Measurements from ENCODE around the gene PARD3B.
A peak's percentile ranks its signal among the peaks of the same experiment; 100 is the strongest.

PARD3B gene

DNA sequence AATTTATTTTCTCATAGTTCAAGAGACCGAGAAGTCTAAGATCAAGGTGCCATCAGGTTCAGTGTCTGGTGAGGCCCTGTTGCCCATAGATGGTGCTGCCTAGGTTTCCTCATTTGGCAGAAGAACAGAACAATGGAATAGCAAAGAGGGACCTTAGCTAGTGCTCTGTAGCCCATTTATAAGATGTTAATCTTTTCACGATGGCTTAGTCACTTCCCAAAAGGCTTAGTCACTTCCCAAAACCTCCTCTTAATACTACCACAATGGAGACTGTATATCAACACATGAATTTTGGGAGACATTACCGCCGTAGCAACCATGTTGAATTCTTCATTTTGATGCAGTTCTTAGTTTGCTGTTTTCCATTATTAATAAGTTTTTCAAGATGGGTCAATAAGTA is 890.7 kb downstream of the PARD3B start:
- TF ChIP-seq POLR2A (IDR thresholded peaks at IDR 0.05; ENCODE audit: low read depth, low read length), result no peak
- DNase-seq (ENCODE audit: insufficient read length, low spot score), result no peak
- peak; percentile 78 for FAIRE-seq

DNA sequence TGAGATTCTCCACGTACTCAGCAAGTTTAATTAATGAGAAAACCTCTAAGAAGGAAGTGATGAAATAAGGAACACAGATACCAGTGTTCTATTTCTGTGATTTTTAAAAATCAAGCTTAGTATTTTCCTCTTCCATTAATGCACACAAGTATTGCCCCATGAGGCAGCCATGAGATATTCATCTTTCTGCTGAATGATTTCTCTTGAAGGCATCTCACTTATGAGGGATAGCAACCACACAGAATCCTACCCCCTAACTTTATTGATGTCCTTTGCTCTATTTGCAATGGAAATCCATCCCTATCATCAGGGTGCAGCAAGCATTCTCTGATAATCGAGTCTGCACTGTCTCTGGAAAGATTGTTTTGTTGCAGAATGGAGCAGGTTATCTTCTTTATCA is 893.0 kb downstream of the PARD3B start:
- FAIRE-seq, result no peak
- no peak for DNase-seq (ENCODE audit: insufficient read length, low spot score)
- no peak for TF ChIP-seq POLR2A (IDR thresholded peaks at IDR 0.05; ENCODE audit: low read depth, low read length)

GRCh38 chr2:205439621-205440020 is 894.3 kb downstream of the PARD3B start:
- no peak for FAIRE-seq
- no peak for TF ChIP-seq POLR2A (IDR thresholded peaks at IDR 0.05; ENCODE audit: low read depth, low read length)

DNA sequence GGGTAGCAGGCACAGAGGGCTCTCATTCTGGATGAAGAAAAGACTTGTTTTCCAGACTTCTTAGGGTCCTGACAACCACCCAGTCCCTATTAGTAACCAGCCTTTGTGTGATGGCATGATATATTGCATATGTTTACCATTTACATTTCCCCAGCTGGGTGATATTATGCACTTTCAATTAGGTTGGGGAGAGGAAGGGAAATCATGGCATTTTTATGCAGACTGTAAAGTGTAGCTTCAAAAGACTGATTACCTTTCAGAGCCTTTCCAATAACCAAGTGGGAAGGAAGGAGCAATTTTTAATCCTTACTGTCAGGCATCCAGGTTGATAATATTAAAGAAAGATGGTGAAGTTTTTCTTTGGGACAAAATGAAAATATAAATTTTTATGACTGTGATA is 896.2 kb downstream of the PARD3B start:
- no peak for TF ChIP-seq POLR2A (IDR thresholded peaks at IDR 0.05; ENCODE audit: low read depth, low read length)
- no peak for FAIRE-seq
- DNase-seq (ENCODE audit: insufficient read length, low spot score), result no peak

More at GRCh38 chr2:205439621-205440020, 894.3 kb downstream of the PARD3B start:
- no peak for DNase-seq (ENCODE audit: insufficient read length, low spot score)

GRCh38 chr2:205448189-205448588 is 902.9 kb downstream of the PARD3B start:
- TF ChIP-seq POLR2A (IDR thresholded peaks at IDR 0.05; ENCODE audit: low read depth, low read length), result no peak
- DNase-seq (ENCODE audit: insufficient read length, low spot score), result no peak
- no peak for FAIRE-seq

DNA sequence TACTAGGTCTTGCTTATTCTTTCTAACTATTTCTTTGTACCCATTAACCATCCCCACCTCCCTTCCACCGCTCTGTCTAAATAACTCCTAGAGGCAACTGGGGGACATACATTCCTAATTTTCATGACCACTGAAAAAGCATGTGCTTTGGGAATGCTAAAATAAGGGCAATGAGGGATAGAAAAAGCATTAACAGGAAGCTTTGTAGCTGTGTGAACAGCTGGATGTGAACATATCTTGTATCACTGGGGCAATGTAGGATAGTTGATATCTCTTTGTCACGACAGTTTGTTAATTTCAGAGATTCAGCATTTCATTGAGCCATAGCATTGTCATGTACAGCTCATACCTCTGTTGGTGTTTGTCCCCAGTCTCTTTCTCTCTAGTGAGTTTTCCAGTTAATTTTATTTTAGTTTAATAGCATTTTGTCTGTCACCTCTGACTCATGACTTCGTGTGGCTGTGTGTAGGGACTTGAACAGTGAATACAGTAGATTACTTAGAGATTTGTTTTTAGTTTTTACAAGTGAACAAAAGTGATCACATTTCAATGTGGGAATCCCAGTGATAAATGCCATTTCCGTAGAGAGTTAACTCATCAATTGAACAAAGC is 906.7 kb downstream of the PARD3B start:
- DNase-seq (ENCODE audit: insufficient read length, low spot score), result no peak
- no peak for FAIRE-seq
- TF ChIP-seq POLR2A (IDR thresholded peaks at IDR 0.05; ENCODE audit: low read depth, low read length), result no peak

DNA sequence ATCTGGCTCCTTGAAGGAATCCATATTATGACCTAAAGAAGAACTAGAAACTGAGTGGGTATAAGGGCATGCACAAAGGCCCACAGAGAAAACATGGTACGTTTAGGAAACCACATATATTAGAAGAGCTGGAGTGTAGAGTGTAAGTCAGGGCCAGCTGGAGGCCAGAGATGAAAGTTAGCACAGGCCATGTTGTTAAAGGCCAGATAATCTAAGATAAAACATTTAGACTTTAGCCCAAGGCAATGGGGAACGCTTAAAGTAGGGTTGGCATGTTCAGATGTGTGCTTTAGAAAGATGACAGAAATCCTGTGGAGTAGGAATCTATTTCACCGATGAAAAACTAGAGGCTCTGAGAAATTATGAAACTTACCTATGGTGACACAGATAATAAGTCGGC is 907.9 kb downstream of the PARD3B start:
- TF ChIP-seq POLR2A (IDR thresholded peaks at IDR 0.05; ENCODE audit: low read depth, low read length), result no peak
- no peak for FAIRE-seq
- DNase-seq (ENCODE audit: insufficient read length, low spot score), result no peak

- DNase-seq (ENCODE audit: insufficient read length, low spot score) (no peak), FAIRE-seq (no peak)
- TF ChIP-seq POLR2A (IDR thresholded peaks at IDR 0.05; ENCODE audit: low read depth, low read length), result no peak
These were observed 911.4 kb downstream of the PARD3B start for GRCh38 chr2:205456682-205457081.

- DNase-seq (ENCODE audit: insufficient read length, low spot score) (no peak), FAIRE-seq (no peak)
- TF ChIP-seq POLR2A (IDR thresholded peaks at IDR 0.05; ENCODE audit: low read depth, low read length), result no peak
These were observed 914.9 kb downstream of the PARD3B start for GRCh38 chr2:205460217-205460616.

DNA sequence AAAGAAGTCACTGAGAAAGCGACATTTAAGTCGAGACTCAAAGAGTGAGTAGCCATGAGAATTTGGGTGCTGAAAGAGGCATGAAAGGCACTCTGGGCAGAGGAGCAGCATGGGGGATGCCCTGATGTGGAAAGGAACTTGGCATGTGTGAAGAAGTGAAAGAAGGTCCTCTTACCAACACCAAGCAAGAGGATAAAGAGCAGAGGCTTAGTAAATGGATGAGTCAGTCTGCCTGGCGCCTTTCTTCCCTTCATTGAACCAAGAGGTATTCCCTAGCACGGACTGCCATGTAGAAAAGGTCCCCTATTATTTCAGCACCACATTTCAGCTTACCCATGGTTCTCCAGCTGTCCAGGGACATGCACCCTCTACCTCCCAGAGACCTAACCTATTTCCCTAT is 915.9 kb downstream of the PARD3B start:
- DNase-seq (ENCODE audit: insufficient read length, low spot score) (no peak), FAIRE-seq (no peak)
- no peak for TF ChIP-seq POLR2A (IDR thresholded peaks at IDR 0.05; ENCODE audit: low read depth, low read length)

GRCh38 chr2:205461678-205462665 is 916.7 kb downstream of the PARD3B start:
- FAIRE-seq (no peak), DNase-seq (ENCODE audit: insufficient read length, low spot score) (no peak)
- TF ChIP-seq POLR2A (IDR thresholded peaks at IDR 0.05; ENCODE audit: low read depth, low read length), result no peak

GRCh38 chr2:205462681-205463345 is 917.5 kb downstream of the PARD3B start:
- DNase-seq (ENCODE audit: insufficient read length, low spot score) (no peak), FAIRE-seq (no peak)
- TF ChIP-seq POLR2A (IDR thresholded peaks at IDR 0.05; ENCODE audit: low read depth, low read length), result no peak

DNA sequence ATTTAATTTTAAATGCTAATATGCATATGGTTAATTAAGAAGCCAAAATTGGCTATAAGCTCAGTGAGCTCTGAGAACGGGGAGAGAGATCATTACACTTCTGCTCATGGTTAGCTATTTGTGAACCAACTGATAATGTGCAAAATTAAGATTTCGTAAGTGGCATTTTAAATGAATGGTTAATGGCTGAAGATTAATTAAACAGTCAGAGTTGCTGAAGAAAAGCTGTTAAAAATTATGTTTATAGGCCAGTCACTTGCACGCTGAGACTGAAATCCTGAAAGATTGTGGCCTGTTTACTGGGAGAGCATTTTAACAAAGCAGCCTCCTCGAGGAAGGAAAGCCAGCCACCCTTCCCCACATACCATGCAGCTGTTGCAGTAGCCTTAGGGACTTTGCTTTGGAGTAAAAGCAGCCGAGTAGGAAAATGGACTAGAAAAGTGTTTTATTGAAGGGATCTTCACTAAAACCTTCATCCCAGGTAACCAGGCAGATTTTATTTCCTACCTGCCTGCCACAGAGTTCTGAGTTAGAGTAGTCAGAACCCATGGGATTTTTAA is 918.3 kb downstream of the PARD3B start:
- DNase-seq (ENCODE audit: insufficient read length, low spot score) (no peak), FAIRE-seq (no peak)
- TF ChIP-seq POLR2A (IDR thresholded peaks at IDR 0.05; ENCODE audit: low read depth, low read length), result no peak

- FAIRE-seq, result no peak
These were observed 919.4 kb downstream of the PARD3B start for GRCh38 chr2:205464681-205465080.

More at GRCh38 chr2:205464681-205465080, 919.4 kb downstream of the PARD3B start:
- DNase-seq (ENCODE audit: insufficient read length, low spot score), result no peak
- TF ChIP-seq POLR2A (IDR thresholded peaks at IDR 0.05; ENCODE audit: low read depth, low read length), result no peak
